OCI-LY1 (cell line): ENCODE measurements around the gene TMEM203.

Experiments
- EZH2 ChIP-seq: fragments of 200-600 bp; sonication (generic), shearing (Covaris generic); IDR thresholded peaks from 2 replicates; pipeline ENCODE4 v1.8.0; 2017; ENCODE audit warnings: borderline replicate concordance, mixed run types, mild to moderate bottlenecking, antibody characterized with exemption, low read length, moderate library complexity, mixed read lengths
- TF ChIP-seq, protein P1 (sequence below): fragments of 200-600 bp; sonication (generic), shearing (Covaris generic); IDR thresholded peaks from 2 replicates; pipeline ENCODE4 v1.5.1; 2017; ENCODE audit warnings: mild to moderate bottlenecking, antibody characterized with exemption, low read length, moderate library complexity, mixed read lengths

- TF ChIP-seq, protein P1, sequence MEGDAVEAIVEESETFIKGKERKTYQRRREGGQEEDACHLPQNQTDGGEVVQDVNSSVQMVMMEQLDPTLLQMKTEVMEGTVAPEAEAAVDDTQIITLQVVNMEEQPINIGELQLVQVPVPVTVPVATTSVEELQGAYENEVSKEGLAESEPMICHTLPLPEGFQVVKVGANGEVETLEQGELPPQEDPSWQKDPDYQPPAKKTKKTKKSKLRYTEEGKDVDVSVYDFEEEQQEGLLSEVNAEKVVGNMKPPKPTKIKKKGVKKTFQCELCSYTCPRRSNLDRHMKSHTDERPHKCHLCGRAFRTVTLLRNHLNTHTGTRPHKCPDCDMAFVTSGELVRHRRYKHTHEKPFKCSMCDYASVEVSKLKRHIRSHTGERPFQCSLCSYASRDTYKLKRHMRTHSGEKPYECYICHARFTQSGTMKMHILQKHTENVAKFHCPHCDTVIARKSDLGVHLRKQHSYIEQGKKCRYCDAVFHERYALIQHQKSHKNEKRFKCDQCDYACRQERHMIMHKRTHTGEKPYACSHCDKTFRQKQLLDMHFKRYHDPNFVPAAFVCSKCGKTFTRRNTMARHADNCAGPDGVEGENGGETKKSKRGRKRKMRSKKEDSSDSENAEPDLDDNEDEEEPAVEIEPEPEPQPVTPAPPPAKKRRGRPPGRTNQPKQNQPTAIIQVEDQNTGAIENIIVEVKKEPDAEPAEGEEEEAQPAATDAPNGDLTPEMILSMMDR, result no peak
- TF ChIP-seq EZH2, result no peak
These were observed 45.1 kb upstream of the TMEM203 start for GRCh38 chr9:137250329-137251193.
